Calu3 (cell line): ENCODE measurements around the gene OTP. TPM values are rescaled to one million over a fixed set of nuclear protein-coding genes. Genes with fewer than 3 reads are reported as not detected.

Experiments used
- BruUV-seq: library from RNA; stranded (reverse); fragments of 400-500 nt; replicated peaks from 2 replicates; lab custom pipeline; 2021; lab: Mats Ljungman, UMichigan
- CTCF ChIA-PET: fragments of 300-600 bp; sonication (Branson Sonifier 250); formaldehyde crosslinking; loops from one replicate; lab custom pipeline; 2022; ENCODE audit warnings: antibody characterized with exemption; lab: Charles Lee
- DNase-seq: peaks from one replicate; pipeline ENCODE4 v3.0.0; 2022
- H3K27ac Mint-ChIP-seq: one replicate; pipeline ENCODE4 v1.8.0; 2022; ENCODE audit warnings: mixed read lengths; ENCODE audit not compliant: unreplicated experiment
- H3K27me3 Mint-ChIP-seq: one replicate; pipeline ENCODE4 v1.8.0; 2022; ENCODE audit warnings: mixed read lengths; ENCODE audit not compliant: unreplicated experiment
- H3K36me3 Mint-ChIP-seq: one replicate; pipeline ENCODE4 v1.8.0; 2022; ENCODE audit warnings: mild to moderate bottlenecking, moderate library complexity, mixed read lengths; ENCODE audit not compliant: insufficient read depth, unreplicated experiment
- H3K4me1 Mint-ChIP-seq: one replicate; pipeline ENCODE4 v1.8.0; 2022; ENCODE audit warnings: mild to moderate bottlenecking, low read depth, mixed read lengths; ENCODE audit not compliant: unreplicated experiment
- H3K4me3 Mint-ChIP-seq: one replicate; pipeline ENCODE4 v1.8.0; 2022; ENCODE audit warnings: mild to moderate bottlenecking, low read depth, moderate library complexity, mixed read lengths; ENCODE audit not compliant: unreplicated experiment
- H3K9me3 Mint-ChIP-seq: one replicate; pipeline ENCODE4 v1.8.0; 2022; ENCODE audit warnings: low read depth, mixed read lengths; ENCODE audit not compliant: unreplicated experiment
- CTCF ChIP-seq: fragments of 200-600 bp; IDR thresholded peaks from one replicate; pipeline ENCODE4 v1.8.0; 2022; ENCODE audit warnings: antibody characterized with exemption; ENCODE audit not compliant: unreplicated experiment
- intact Hi-C: fragments of 100-400 bp; cut with micrococcal nuclease; formaldehyde crosslinking; loops from one replicate; pipeline ENCODE4 v1.10.0; 2022; ENCODE audit not compliant: unreplicated experiment
- total RNA-seq: library from RNA; stranded (reverse); gene quantifications from 2 replicates; pipeline ENCODE4 v1.2.3, GENCODE V29; 2022

OTP gene
- total RNA-seq, 1 experiment from 2014 or later: 0.12 TPM

- no peak for DNase-seq
- Mint-ChIP-seq H3K27me3 (peaks cover 89% of the 10 kb centered on the region), H3K4me1 (no peaks in the 10 kb centered on the region), H3K27ac (no peak overlapping the region), H3K36me3 (no peaks in the 10 kb centered on the region), H3K9me3 (no peaks in the 10 kb centered on the region), H3K4me3 (no peak overlapping the region)
- no peak for TF ChIP-seq CTCF
- no TSS peak for BruUV-seq
- intact Hi-C loops: loop anchor here (10.0 kb wide), 1 partner anchor 362 kb away; no protein-coding TSS in a partner anchor
- CTCF ChIA-PET: interaction anchor here (0.7 kb wide), 1 partner anchor 23 kb away, joined by 3 read pairs; no protein-coding TSS in a partner anchor
Measured at GRCh38 chr5:77642738-77643653, 4.5 kb upstream of the OTP start.

- Mint-ChIP-seq H3K9me3 (no peaks in the 10 kb centered on the region), H3K36me3 (no peaks in the 10 kb centered on the region), H3K27ac (no peak overlapping the region), H3K4me1 (no peaks in the 10 kb centered on the region), H3K27me3 (peaks cover 89% of the 10 kb centered on the region), H3K4me3 (no peak overlapping the region)
- intact Hi-C loops: loop anchor here (10.0 kb wide), 1 partner anchor 363 kb away; no protein-coding TSS in a partner anchor
- DNase-seq: no peak
- TF ChIP-seq CTCF: no peak
- BruUV-seq: no TSS peak
- CTCF ChIA-PET: no interaction called here
Measured at GRCh38 chr5:77641963-77642737, 3.6 kb upstream of the OTP start.

- no TSS peak for BruUV-seq
- intact Hi-C loops: loop anchor here (10.0 kb wide), 1 partner anchor 363 kb away; no protein-coding TSS in a partner anchor
- CTCF ChIA-PET: no interaction called here
- no peaks in the 10 kb centered on the region for H3K9me3 Mint-ChIP-seq
- no peak for TF ChIP-seq CTCF
- no peaks in the 10 kb centered on the region for H3K4me1 Mint-ChIP-seq
- H3K36me3 Mint-ChIP-seq: no peaks in the 10 kb centered on the region
- H3K27ac Mint-ChIP-seq: no peak overlapping the region
- H3K4me3 Mint-ChIP-seq: no peak overlapping the region
- no peak for DNase-seq
- peaks cover 86% of the 10 kb centered on the region for H3K27me3 Mint-ChIP-seq
Measured at GRCh38 chr5:77641397-77641943, 3.0 kb upstream of the OTP start.

GRCh38 chr5:77640589-77641396, 2.3 kb upstream of the OTP start:
- H3K27ac Mint-ChIP-seq: no peak overlapping the region
- no peaks in the 10 kb centered on the region for H3K4me1 Mint-ChIP-seq
- TF ChIP-seq CTCF: no peak
- DNase-seq: no peak
- no peak overlapping the region for H3K4me3 Mint-ChIP-seq
- CTCF ChIA-PET: no interaction called here
- BruUV-seq: no TSS peak
- H3K27me3 Mint-ChIP-seq: peaks cover 80% of the 10 kb centered on the region
- no peaks in the 10 kb centered on the region for H3K36me3 Mint-ChIP-seq
- intact Hi-C loops: loop anchor here (10.0 kb wide), 1 partner anchor 364 kb away; no protein-coding TSS in a partner anchor
- no peaks in the 10 kb centered on the region for H3K9me3 Mint-ChIP-seq
